A673 (cell line): ENCODE data around the gene MRGPRX1. TPM values are rescaled to one million over a fixed set of nuclear protein-coding genes. Genes with fewer than 3 reads are reported as not detected.

Source experiments
- Bru-seq: library from RNA; stranded (reverse); fragments of 400-500 nt; gene quantifications from one replicate; lab custom pipeline; 2021; lab: Mats Ljungman, UMichigan
- BruChase-seq, 2 experiments: library from RNA; stranded (reverse); fragments of 400-500 nt; gene quantifications; one replicate each; lab custom pipeline; 2021; lab: Mats Ljungman, UMichigan
- BruUV-seq: library from RNA; stranded (reverse); fragments of 400-500 nt; replicated peaks from 2 replicates; lab custom pipeline; 2021; lab: Mats Ljungman, UMichigan
- CTCF ChIA-PET: fragments of 300-600 bp; sonication (Branson Sonifier 250); formaldehyde crosslinking; loops from one replicate; lab custom pipeline; 2022; ENCODE audit warnings: antibody characterized with exemption; lab: Charles Lee
- POLR2A ChIA-PET: fragments of 300-600 bp; sonication (Branson Sonifier 250); formaldehyde crosslinking; loops from one replicate; lab custom pipeline; 2022; ENCODE audit warnings: antibody characterized with exemption; ENCODE audit not compliant: low non-redundant PET; lab: Charles Lee
- DNase-seq: peaks from one replicate; pipeline ENCODE4 v3.0.0-alpha.2; 2015; ENCODE audit warnings: low spot score
- H3K27ac ChIP-seq: fragments of 200-600 bp; sonication (generic); 2 replicates; pipeline ENCODE4 v1.5.1; 2016; ENCODE audit warnings: mixed run types, low read depth, mild to moderate bottlenecking, mixed read lengths, antibody characterized with exemption, low read length; ENCODE audit not compliant: poor library complexity, severe bottlenecking
- H3K27me3 ChIP-seq: fragments of 200-600 bp; sonication (generic); replicated peaks from 2 replicates; pipeline ENCODE4 v1.6.1; 2017; ENCODE audit warnings: mixed run types, low read depth, mild to moderate bottlenecking, mixed read lengths, antibody characterized with exemption, low read length; ENCODE audit not compliant: insufficient read depth, poor library complexity
- H3K36me3 ChIP-seq: fragments of 200-600 bp; sonication (generic); 2 replicates; pipeline ENCODE4 v1.6.1; 2016; ENCODE audit warnings: mixed run types, mild to moderate bottlenecking, mixed read lengths, antibody characterized with exemption, low read length; ENCODE audit not compliant: insufficient read depth, poor library complexity, severe bottlenecking
- H3K4me1 ChIP-seq: fragments of 200-600 bp; sonication (generic); 2 replicates; pipeline ENCODE4 v1.6.1; 2017; ENCODE audit warnings: mixed run types, mild to moderate bottlenecking, mixed read lengths, antibody characterized with exemption, low read length; ENCODE audit not compliant: insufficient read depth, poor library complexity, severe bottlenecking
- H3K4me3 ChIP-seq: fragments of 200-600 bp; sonication (generic); 2 replicates; pipeline ENCODE4 v1.5.1; 2016; ENCODE audit warnings: low read depth, mixed run types, mild to moderate bottlenecking, mixed read lengths, low read length; ENCODE audit not compliant: poor library complexity, severe bottlenecking
- H3K9me3 ChIP-seq: fragments of 200-600 bp; sonication (generic); 2 replicates; pipeline ENCODE4 v1.6.1; 2016; ENCODE audit warnings: mixed run types, low read depth, mild to moderate bottlenecking, mixed read lengths, antibody characterized with exemption, low read length; ENCODE audit not compliant: poor library complexity, severe bottlenecking
- CTCF ChIP-seq: fragments of 300-800, 200-600 bp; sonication (generic); conservative IDR thresholded peaks from 2 replicates; pipeline ENCODE4 v1.5.1; 2017; ENCODE audit warnings: low read depth, mild to moderate bottlenecking, antibody characterized with exemption, low read length, moderate library complexity, mixed read lengths
- EZH2 ChIP-seq: fragments of 200-600 bp; sonication (generic); IDR thresholded peaks from 2 replicates; pipeline ENCODE4 v1.6.1; 2017; ENCODE audit warnings: borderline replicate concordance, low read depth, mild to moderate bottlenecking, mixed read lengths, antibody characterized with exemption, low read length; ENCODE audit not compliant: poor library complexity, severe bottlenecking
- intact Hi-C: fragments of 100-400 bp; cut with micrococcal nuclease; formaldehyde crosslinking; loops from one replicate; pipeline ENCODE4 v1.10.0; 2022; ENCODE audit not compliant: unreplicated experiment
- long read RNA-seq: library from polyadenylated mRNA; stranded (forward); transcript quantifications from one replicate; pipeline ENCODE4 v2.0.0, GENCODE V29; 2022
- total RNA-seq: library from RNA; stranded (reverse); gene quantifications from 2 replicates; pipeline ENCODE4 v1.2.3, GENCODE V29; 2021

MRGPRX1 gene
- not detected in 2 replicates for total RNA-seq
- Bru-seq, nascent RNA: not detected
- not detected for BruChase-seq, experiment 1, labeled RNA remaining after a 2-hour chase
- BruChase-seq, experiment 2, labeled RNA remaining after a 6-hour chase: not detected
- long read RNA-seq: 0 reads

DNA sequence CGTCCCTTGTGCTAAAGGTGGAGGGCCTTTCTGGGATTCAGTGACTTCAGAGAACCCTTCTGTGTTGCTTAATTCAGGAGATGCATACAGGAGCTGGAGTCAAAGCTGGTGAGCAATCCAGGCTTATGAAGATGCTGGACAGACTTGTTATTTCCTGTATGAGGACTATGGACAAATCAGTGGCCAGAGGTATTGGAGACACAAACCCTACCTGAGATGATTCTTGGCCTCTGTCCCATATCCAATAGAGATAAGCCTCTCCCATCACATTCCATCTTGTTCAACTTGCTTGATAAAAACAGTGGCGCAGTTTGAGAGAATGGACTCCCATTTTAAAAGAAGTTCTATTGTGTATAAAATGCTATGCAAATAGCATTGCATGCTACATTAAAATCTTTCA is at the start of gene MRGPRX1:
TSS of gene MRGPRX1 (minus strand) at position 101 of the 400 bp plus-strand sequence. CDS start 4,630 bp downstream, outside the sequence.
- Histone ChIP-seq H3K9me3 (no peaks in the 10 kb centered on the region), H3K36me3 (no peaks in the 10 kb centered on the region), H3K4me3 (no peak within 1 kb of the TSS), H3K4me1 (no peaks in the 10 kb centered on the region), H3K27me3 (peaks cover 10% of the 10 kb centered on the region), H3K27ac (no peak within 1 kb of the TSS)
- intact Hi-C loops: no loop called here
- ChIA-PET POLR2A (no interaction called here), CTCF (no interaction called here)
- TF ChIP-seq EZH2 (no peak), CTCF (no peak)
- no peak for DNase-seq
- BruUV-seq: no TSS peak

DNA sequence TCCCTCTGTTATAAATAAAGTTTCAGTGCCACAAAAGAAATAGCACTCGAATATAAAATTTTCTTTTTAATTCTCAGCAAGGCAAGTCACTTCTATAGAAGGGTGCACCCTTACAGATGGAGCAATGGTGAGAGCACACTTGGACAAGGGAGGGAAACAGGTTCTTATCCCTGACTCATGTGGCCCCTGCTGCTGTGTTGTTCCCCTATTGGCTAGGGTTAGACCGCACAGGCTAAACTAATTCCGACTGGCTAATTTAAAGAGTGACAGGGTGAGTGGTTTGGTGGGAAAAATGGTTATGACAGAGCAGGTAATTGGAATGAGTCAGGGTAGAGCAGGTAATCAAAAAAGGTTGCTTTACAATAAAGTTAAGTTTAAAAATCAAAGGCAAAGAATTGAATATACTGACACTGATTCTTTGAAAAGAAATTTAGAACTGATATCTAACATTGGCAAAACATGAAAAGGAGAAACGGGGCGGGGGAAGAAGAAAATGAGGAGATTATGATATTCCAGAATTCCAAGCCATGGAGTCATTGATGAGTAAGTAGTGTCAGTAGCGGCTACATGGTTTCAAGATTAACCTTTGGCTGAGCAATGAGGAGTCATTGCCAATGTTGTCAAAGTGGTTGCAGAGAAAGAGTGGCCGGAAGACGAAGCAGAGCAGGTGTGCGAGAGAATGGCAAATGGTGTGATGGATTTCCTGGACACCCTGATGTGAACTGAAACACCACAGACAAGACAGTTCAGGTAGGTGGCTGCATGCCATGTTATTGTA is 48.4 kb upstream of the MRGPRX1 start:
- Histone ChIP-seq H3K36me3 (no peaks in the 10 kb centered on the region), H3K4me3 (no peak overlapping the region), H3K4me1 (no peaks in the 10 kb centered on the region), H3K27me3 (no peaks in the 10 kb centered on the region), H3K27ac (no peak overlapping the region), H3K9me3 (no peaks in the 10 kb centered on the region)
- TF ChIP-seq CTCF (no peak), EZH2 (no peak)
- no peak for DNase-seq
- POLR2A ChIA-PET: no interaction called here
- no TSS peak for BruUV-seq
- intact Hi-C loops: no loop called here
- CTCF ChIA-PET: no interaction called here

GRCh38 chr11:18986744-18987143 is 47.5 kb upstream of the MRGPRX1 start:
- H3K4me3 ChIP-seq: no peak overlapping the region
- H3K27me3 ChIP-seq: no peaks in the 10 kb centered on the region
- H3K9me3 ChIP-seq: no peaks in the 10 kb centered on the region
- BruUV-seq: no TSS peak
- DNase-seq: no peak
- intact Hi-C loops: no loop called here
- no peak overlapping the region for H3K27ac ChIP-seq
- TF ChIP-seq CTCF (no peak), EZH2 (no peak)
- H3K36me3 ChIP-seq: no peaks in the 10 kb centered on the region
- ChIA-PET CTCF (no interaction called here), POLR2A (no interaction called here)
- no peaks in the 10 kb centered on the region for H3K4me1 ChIP-seq
